Smooth muscle cell (in vitro differentiated cells): ENCODE data around the gene FPR3. TPM values are rescaled to one million over a fixed set of nuclear protein-coding genes. Genes with fewer than 3 reads are reported as not detected.

Experiments
- DNase-seq: peaks from one replicate; lab custom pipeline; 2025; ENCODE audit not compliant: unreplicated experiment; lab: John Stamatoyannopoulos, UW
- H2AFZ ChIP-seq: fragments of 200-600 bp; sonication (generic); 2 replicates; pipeline ENCODE4 v1.6.0; 2016; ENCODE audit warnings: antibody characterized with exemption, low read depth, mild to moderate bottlenecking
- H3F3A ChIP-seq: fragments of 200-600 bp; sonication (generic); 2 replicates; pipeline ENCODE4 v1.6.0; 2017; ENCODE audit warnings: antibody characterized with exemption, low read depth
- H3K27ac ChIP-seq: fragments of 200-600 bp; sonication (generic); 2 replicates; pipeline ENCODE4 v1.5.1; 2016; ENCODE audit warnings: low read depth, mild to moderate bottlenecking
- H3K27me3 ChIP-seq: fragments of 200-600 bp; sonication (generic); 2 replicates; pipeline ENCODE4 v1.6.1; 2016; ENCODE audit warnings: low read depth, mild to moderate bottlenecking
- H3K36me3 ChIP-seq: fragments of 200-600 bp; sonication (generic); 2 replicates; pipeline ENCODE4 v1.5.1; 2016; ENCODE audit warnings: low read depth
- H3K4me1 ChIP-seq: fragments of 200-600 bp; sonication (generic); 2 replicates; pipeline ENCODE4 v1.5.1; 2016; ENCODE audit warnings: low read depth
- H3K4me2 ChIP-seq: fragments of 200-600 bp; sonication (generic); 2 replicates; pipeline ENCODE4 v1.6.0; 2016; ENCODE audit warnings: mild to moderate bottlenecking
- H3K4me3 ChIP-seq: fragments of 200-600 bp; sonication (generic); 2 replicates; pipeline ENCODE4 v1.5.1; 2016; ENCODE audit warnings: mild to moderate bottlenecking
- H3K79me2 ChIP-seq: fragments of 200-600 bp; sonication (generic); 2 replicates; pipeline ENCODE4 v1.6.0; 2016; ENCODE audit warnings: low read depth, mild to moderate bottlenecking
- H3K9ac ChIP-seq: fragments of 200-600 bp; sonication (generic); 2 replicates; pipeline ENCODE4 v1.6.0; 2016; ENCODE audit warnings: low read depth
- H3K9me3 ChIP-seq: fragments of 200-600 bp; sonication (generic); replicated peaks from 2 replicates; pipeline ENCODE4 v1.5.1; 2016; ENCODE audit warnings: low read depth
- H4K20me1 ChIP-seq: fragments of 200-600 bp; sonication (generic); 2 replicates; pipeline ENCODE4 v1.6.0; 2016; ENCODE audit warnings: low read depth
- WGBS: methylation state at CpG from one replicate; pipeline ENCODE4 v1.1.7; 2016; ENCODE audit warnings: low lambda C conversion rate; 5-methylcytosine and 5-hydroxymethylcytosine counted together
- polyA plus RNA-seq: library from polyadenylated mRNA; unstranded; fragments of >200 nt; fragmentation: Nextera tagmentation; extraction: Ambion mirVana; gene quantifications from 2 replicates; pipeline ENCODE4 v1.2.1, GENCODE V29; 2016
- total RNA-seq: library from RNA; depleted of rRNA; stranded (reverse); fragments of >200 nt; gene quantifications from 2 replicates; pipeline ENCODE4 v1.2.3, GENCODE V29; 2014
- TF ChIP-seq, protein P1 (sequence below): fragments of 200-600 bp; sonication (generic); IDR thresholded peaks from 2 replicates; pipeline ENCODE4 v1.5.1; 2017; ENCODE audit warnings: borderline replicate concordance, mild to moderate bottlenecking, antibody characterized with exemption; ENCODE audit not compliant: insufficient read depth, poor library complexity, severe bottlenecking

The FPR3 gene
- total and polyA plus RNA-seq, 2 experiments from 2014 or later = not detected

DNA sequence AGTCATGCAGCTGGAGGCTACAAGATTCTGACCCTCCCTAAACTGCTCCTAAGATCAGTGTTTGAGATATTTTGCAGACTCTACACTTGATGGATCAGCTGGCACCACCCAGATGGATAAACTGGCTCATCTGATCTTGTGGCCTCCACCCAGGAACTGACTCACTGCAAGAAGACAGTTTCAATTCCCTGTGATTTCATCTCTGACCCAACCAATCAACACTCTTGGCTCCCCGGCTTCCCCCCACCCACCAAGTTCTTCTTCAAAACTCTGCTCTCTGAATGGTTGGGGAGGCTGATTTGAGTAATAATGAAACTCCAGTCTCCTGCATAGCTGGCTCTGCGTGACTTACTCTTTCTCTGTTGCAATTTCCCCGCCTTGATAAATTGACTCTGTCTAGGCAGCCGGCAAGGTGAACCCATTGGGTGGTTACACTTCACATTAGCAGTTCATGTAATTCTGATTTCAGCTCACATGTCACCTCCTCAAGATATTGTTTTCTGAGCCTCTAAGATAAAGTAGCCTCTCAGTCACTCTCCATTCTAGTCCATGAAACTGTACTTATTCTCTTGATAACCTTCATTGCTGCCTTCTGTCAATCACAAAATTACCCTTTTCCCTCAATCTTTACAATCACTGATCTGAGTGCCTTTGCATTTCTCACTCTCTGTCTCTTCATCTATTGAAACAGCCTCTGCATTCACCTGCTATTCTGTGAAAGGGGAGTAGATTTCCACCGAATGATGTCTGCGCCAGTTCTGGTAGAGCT, 9.9 kb upstream of the FPR3 start:
- H3K27ac ChIP-seq = no peak overlapping the region
- no peaks in the 10 kb centered on the region for H4K20me1 ChIP-seq
- H3K27me3 ChIP-seq = no peaks in the 10 kb centered on the region
- H3K9ac ChIP-seq = no peak overlapping the region
- 86% methylated on average over 6 of the region's 6 CpGs for WGBS
- no peaks in the 10 kb centered on the region for H3K36me3 ChIP-seq
- no peak overlapping the region for H3K4me2 ChIP-seq
- H3K4me1 ChIP-seq = no peaks in the 10 kb centered on the region
- no peaks in the 10 kb centered on the region for H3K79me2 ChIP-seq
- no peaks in the 10 kb centered on the region for H3K9me3 ChIP-seq
- no peak overlapping the region for H3K4me3 ChIP-seq
- TF ChIP-seq, protein P1, sequence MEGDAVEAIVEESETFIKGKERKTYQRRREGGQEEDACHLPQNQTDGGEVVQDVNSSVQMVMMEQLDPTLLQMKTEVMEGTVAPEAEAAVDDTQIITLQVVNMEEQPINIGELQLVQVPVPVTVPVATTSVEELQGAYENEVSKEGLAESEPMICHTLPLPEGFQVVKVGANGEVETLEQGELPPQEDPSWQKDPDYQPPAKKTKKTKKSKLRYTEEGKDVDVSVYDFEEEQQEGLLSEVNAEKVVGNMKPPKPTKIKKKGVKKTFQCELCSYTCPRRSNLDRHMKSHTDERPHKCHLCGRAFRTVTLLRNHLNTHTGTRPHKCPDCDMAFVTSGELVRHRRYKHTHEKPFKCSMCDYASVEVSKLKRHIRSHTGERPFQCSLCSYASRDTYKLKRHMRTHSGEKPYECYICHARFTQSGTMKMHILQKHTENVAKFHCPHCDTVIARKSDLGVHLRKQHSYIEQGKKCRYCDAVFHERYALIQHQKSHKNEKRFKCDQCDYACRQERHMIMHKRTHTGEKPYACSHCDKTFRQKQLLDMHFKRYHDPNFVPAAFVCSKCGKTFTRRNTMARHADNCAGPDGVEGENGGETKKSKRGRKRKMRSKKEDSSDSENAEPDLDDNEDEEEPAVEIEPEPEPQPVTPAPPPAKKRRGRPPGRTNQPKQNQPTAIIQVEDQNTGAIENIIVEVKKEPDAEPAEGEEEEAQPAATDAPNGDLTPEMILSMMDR = no peak
- H3F3A ChIP-seq = no peaks in the 10 kb centered on the region
- DNase-seq = no peak
- H2AFZ ChIP-seq = no peak overlapping the region

DNA sequence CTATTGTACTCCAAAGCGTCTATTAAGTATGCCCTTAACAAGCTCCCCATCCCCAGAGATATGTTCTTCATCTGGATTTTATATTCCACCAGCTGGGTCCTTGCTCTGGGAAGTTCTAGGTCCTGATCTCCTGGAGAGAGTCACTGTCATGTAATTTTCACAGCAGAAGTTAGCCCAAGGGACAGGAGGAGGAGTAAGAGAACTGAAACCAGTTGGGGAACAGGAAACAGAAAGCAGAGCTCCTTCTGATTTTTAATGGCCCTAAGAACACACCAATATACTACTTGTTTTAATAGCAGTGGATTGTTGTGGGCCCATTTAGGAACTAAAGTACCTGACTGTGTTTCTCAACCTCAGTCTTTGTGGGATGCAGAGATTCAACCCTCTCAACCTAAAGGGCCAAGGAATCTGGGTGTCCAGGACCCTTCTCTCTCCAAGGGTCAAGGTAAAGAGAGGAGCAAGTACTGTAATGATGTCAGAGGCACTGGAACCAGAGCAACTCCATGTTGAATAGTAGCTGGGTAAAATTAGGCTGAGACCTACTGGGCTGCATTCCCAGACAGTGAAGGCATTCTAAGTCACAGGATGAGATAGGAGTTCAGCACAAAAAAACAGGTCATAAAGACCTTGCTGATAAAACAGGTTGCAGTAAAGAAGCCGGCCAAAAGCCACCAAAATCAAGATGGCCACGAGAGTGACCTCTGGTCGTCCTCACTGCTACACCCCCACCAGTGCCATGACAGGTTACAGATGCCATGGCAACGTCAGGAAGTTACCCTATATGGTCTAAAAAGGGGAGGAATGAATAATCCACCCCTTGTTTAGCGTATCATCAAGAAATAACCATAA, 8.1 kb upstream of the FPR3 start:
- Histone ChIP-seq H3K9me3 (no peaks in the 10 kb centered on the region), H3K27me3 (no peaks in the 10 kb centered on the region), H4K20me1 (no peaks in the 10 kb centered on the region), H3K79me2 (no peaks in the 10 kb centered on the region), H3K4me3 (no peak overlapping the region), H3F3A (no peaks in the 10 kb centered on the region), H3K9ac (no peak overlapping the region), H3K36me3 (no peaks in the 10 kb centered on the region), H3K4me2 (no peak overlapping the region), H3K4me1 (no peaks in the 10 kb centered on the region), H3K27ac (no peak overlapping the region), H2AFZ (no peak overlapping the region)
- DNase-seq = no peak
- TF ChIP-seq, protein P1 = no peak
- WGBS = 58% methylated on average over 6 of the region's 6 CpGs

DNA sequence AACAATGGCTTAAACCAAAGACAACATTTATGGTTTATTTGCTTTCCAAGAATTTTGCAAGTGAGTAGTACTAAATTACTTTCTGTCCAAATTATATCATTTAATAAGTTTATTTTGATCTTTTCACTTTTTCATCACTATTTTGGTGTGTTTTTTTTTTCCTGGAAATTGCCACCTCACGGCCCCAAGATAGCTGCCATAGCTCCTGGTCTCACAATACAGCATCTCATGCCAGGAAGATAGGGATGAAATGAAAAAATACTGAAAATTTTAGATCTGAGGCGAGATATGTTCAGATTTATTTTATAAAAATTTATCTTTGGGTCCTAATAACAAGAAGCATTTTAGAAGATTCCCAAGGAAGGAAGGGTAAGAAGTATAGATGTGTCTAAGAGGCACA, 6.9 kb upstream of the FPR3 start:
- Histone ChIP-seq H3F3A (no peaks in the 10 kb centered on the region), H4K20me1 (no peaks in the 10 kb centered on the region), H3K4me1 (no peaks in the 10 kb centered on the region), H3K4me2 (no peak overlapping the region), H2AFZ (no peak overlapping the region), H3K4me3 (no peak overlapping the region), H3K9me3 (no peaks in the 10 kb centered on the region), H3K36me3 (no peaks in the 10 kb centered on the region), H3K9ac (no peak overlapping the region), H3K79me2 (no peaks in the 10 kb centered on the region), H3K27me3 (no peaks in the 10 kb centered on the region), H3K27ac (no peak overlapping the region)
- TF ChIP-seq, protein P1 = no peak
- WGBS = 67% methylated on average over 2 of the region's 2 CpGs
- no peak for DNase-seq
